Stimulated activated CD4-positive, alpha-beta T cell treated with anti-CD3 and anti-CD28 coated beads, Interleukin-1b, Interleukin-23, amount 100 ng/mL, for 48 hours (primary cell): ENCODE measurements around the gene TUBGCP4.
"Not testable (repeated sequence)": the region's sequence is repeated elsewhere in the genome, so short reads cannot be mapped to it uniquely, and the experiment has no call there.

Experiments used
- DNase-seq: peaks from one replicate; pipeline ENCODE4 v3.0.0-alpha.2; 2020

TUBGCP4 gene

GRCh38 chr15:43370975-43371974, at the start of gene TUBGCP4, which contains the start of gene ZSCAN29:
Gene TUBGCP4, plus strand, starts transcription at chr15:43371101. Its CDS starts 254 bp downstream, at chr15:43371355.
Gene ZSCAN29, minus strand, starts transcription at chr15:43371043. Its CDS starts 1,130 bp downstream, at chr15:43369913.
- peak; percentile 83 for DNase-seq

- no peak for DNase-seq
Measured at GRCh38 chr15:43325039-43325684, 45.7 kb upstream of the TUBGCP4 start.

- DNase-seq = no peak
Measured at GRCh38 chr15:43329217-43329959, 41.5 kb upstream of the TUBGCP4 start.

GRCh38 chr15:43329960-43330779, 40.7 kb upstream of the TUBGCP4 start, which contains the start of gene LCMT2:
Gene LCMT2, minus strand, starts transcription at chr15:43330573. Its CDS starts 84 bp downstream, at chr15:43330489.
- DNase-seq = peak; percentile 89

- DNase-seq = no peak
Measured at GRCh38 chr15:43330780-43331087, 40.2 kb upstream of the TUBGCP4 start.

DNA sequence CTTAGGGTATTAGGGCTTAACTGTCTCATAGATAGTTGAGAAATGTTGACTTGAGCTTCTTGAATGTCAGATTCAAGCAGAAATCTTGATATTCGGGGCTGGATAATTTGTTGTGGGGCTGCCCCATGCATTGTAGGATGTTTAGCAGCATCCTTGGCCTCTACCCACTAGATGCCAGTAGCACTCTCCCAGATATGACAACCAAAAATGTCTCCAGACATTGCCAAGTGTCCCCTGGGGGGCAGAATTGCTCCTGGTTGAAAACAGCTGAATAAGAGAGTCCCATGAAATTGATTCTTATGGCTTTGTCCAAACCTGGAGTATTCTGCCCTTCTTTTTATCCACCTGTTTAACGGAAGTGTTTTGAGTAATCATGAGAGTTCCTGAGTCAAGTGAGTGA, 24.6 kb upstream of the TUBGCP4 start:
- no peak for DNase-seq

DNA sequence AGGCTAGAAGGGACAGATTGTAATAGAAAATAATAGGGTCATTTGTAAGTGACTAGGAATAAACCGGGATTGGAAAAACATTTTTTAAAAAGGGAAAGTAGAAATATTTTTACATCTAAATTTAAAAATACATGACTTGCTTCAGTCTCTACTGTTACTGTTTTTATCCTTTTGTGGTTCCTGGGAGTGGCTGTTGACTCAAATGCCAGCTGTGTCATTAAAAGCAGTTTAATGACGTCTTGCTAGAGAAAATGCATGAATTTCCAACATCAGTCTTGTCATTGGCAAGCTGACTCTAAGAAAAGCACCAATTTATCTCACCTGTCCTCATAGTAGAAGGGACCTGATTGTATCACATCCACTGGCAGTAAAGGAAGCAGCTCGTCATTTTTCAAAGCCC, 23.8 kb upstream of the TUBGCP4 start:
- no peak for DNase-seq

DNA sequence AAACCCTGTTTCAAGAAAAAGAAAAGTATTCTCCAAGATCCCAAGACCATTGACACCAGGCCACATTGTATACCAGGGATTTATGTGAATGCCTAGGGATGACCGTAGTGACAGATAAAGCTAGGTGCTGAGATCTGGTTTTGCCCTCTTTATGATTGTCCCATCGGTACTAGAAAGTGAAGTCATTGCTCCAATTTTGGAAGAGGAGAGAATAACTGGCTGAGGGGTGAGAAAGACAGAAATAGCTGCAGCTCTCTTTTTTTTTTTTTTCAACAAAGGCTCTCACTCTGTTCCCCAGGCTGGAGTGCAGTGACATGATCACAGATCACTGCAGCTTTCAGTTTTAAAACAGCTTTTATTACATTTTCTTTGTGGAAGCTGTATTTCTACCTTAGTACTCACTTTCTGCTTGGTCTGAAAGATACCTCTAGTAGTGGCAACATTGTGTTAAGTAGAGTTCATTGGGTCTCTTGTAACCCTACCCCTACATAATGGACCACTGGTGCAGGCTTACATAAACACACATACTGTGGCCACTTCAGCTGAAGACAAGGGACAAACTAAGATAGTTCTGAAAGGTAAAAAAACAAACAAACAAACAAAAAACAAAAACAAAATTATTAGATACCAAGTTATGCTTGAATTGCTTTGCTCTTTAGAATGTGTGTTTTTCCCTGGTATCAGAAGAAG, 18.1 kb upstream of the TUBGCP4 start:
- DNase-seq = no peak

- DNase-seq = no peak
Measured at GRCh38 chr15:43360821-43361220, 10.1 kb upstream of the TUBGCP4 start.

- DNase-seq = no peak
Measured at GRCh38 chr15:43361313-43361903, 9.5 kb upstream of the TUBGCP4 start.

GRCh38 chr15:43370310-43370974, 459 bp upstream of the TUBGCP4 start:
- DNase-seq = peak; percentile 9

GRCh38 chr15:43376017-43376705, 5.3 kb downstream of the TUBGCP4 start:
- peak; percentile 18 for DNase-seq

DNA sequence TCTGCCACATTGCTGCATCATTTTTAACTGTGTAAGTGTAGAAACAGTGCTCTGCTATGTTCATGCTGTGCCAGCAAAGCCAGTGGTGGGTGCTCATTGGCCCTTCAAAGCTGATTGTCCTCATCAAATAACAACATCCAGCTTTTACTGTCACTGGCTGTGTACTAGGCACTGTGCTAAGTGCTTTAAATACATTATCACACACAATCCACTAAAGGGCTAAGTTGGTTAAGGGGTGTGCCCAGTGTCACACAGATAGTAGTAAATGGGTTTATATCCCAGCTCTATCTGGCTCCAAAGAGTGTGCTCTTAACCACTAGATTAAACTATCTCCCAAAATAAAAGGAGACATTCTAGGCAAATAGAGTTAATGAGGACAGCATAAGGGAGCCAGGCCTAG, 7.7 kb downstream of the TUBGCP4 start:
- no peak for DNase-seq

GRCh38 chr15:43382310-43382709, 11.4 kb downstream of the TUBGCP4 start:
- DNase-seq = no peak

DNA sequence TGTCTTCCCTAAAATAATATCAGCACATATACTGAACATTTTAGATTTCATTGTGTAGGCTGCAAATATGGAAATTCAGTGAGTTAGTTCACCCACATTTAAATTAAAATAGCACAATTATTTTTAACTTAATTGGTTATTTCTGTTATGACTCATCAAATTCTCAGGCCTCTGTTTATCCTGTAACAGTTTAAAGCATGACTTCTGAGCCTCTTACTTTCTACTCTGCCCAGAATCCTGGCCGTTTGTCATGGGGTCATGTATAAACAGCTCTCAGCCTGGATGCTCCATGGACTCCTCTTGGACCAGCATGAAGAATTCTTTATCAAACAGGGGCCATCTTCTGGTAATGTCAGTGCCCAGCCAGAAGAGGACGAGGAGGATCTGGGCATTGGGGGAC, 12.2 kb downstream of the TUBGCP4 start:
- no peak for DNase-seq

GRCh38 chr15:43390723-43391122, 19.8 kb downstream of the TUBGCP4 start:
- no peak for DNase-seq

DNA sequence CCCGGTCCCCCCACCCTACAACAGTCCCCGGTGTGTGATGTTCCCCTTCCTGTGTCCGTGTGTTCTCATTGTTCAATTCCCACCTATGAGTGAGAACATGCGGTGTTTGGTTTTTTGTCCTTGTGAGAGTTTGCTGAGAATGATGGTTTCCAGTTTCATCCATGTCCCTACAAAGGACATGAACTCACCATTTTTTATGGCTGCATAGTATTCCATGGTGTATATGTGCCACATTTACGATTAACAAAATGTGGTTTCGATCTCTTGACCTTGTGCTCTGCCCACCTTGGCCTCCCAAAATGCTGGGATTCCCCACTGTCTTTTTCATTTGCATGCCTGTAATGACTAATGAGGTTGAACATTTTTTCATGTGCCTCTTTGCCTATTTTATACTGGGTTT, 22.7 kb downstream of the TUBGCP4 start:
- not testable (repeated sequence) for DNase-seq

DNA sequence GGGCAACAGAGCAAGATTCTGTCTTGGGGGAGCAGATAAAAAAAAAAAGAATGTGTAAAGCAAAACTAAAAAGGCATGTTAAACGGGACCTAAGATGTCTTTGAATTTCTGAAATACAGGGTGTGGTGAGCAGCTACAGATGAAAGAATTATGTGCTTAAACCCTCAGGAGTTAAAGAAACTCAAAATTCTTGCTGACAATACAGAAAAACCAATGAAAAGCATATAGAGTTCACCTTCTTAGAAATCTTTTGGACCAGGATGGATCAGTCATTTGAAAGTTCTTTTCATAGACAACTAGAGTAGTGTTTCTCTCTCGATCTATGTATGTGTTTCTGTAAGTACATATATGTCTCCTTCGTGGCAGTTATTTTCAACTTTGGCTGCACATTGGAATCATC, 31.4 kb downstream of the TUBGCP4 start:
- DNase-seq = no peak

GRCh38 chr15:43403616-43404015, 32.7 kb downstream of the TUBGCP4 start:
- DNase-seq = no peak

- no peak for DNase-seq
Measured at GRCh38 chr15:43404130-43404529, 33.2 kb downstream of the TUBGCP4 start.
